IMR-90 (cell line): ENCODE data around the gene WDR81.

Source experiments
- BHLHE40 ChIP-seq: fragments of 150-350 bp; IDR thresholded peaks from 2 replicates; pipeline ENCODE4 v1.6.1; 2016; ENCODE audit warnings: mild to moderate bottlenecking, low read depth, low read length
- CTCF ChIP-seq: conservative IDR thresholded peaks from 2 replicates; pipeline ENCODE4 v1.5.1; 2012; ENCODE audit warnings: mild to moderate bottlenecking, low read depth, low read length, improper control_type of control experiment
- FOS ChIP-seq: fragments of 150-350 bp; IDR thresholded peaks from 2 replicates; pipeline ENCODE4 v1.6.1; 2016; ENCODE audit warnings: low read depth, low read length
- POLR2A ChIP-seq: IDR thresholded peaks from 2 replicates; pipeline ENCODE4 v1.6.1; 2012; ENCODE audit warnings: mild to moderate bottlenecking, low read depth, low read length
- USF2 ChIP-seq: fragments of 150-350 bp; IDR thresholded peaks from 2 replicates; pipeline ENCODE4 v1.6.1; 2017; ENCODE audit warnings: mild to moderate bottlenecking, antibody characterized with exemption, low read length, low read depth

- no peak for TF ChIP-seq BHLHE40
- no peak for TF ChIP-seq CTCF
- TF ChIP-seq USF2: no peak
- TF ChIP-seq POLR2A: no peak
- TF ChIP-seq FOS: no peak
Observed at GRCh38 chr17:1746975-1747543, 22.6 kb downstream of the WDR81 start.
